GM19467 (cell line): ENCODE data around the gene ARTN.

Source experiments
- ATAC-seq: cut with Tn5 transposase; IDR thresholded peaks from one replicate; pipeline ENCODE4 v1.9.1; 2021; ENCODE audit warnings: mild to moderate bottlenecking, moderate library complexity; ENCODE audit not compliant: unreplicated experiment

The ARTN gene

GRCh38 chr1:43924516-43924915 lies 9.1 kb upstream of the ARTN start:
- ATAC-seq = no peak

GRCh38 chr1:43925846-43926245 lies 7.8 kb upstream of the ARTN start:
- no peak for ATAC-seq

- no peak for ATAC-seq
Observed at GRCh38 chr1:43930168-43930948, 3.2 kb upstream of the ARTN start.

DNA sequence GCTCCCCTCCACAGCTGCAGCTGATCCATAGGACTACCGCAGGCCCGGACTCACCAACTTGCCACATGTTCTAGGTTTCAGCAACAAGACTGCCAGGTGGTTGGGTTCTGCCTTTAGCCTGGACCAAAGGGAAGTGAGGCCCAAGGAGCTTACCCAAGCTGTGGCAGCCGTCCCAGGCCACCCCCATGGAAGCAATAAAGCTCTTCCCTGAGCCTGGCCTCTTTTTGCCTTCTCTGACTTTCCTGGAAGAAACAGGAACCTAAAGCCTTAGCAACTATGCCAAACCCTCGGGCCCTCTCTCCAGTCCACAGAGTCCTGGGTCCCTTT lies 2.7 kb upstream of the ARTN start:
- ATAC-seq = no peak

- ATAC-seq = no peak
Observed at GRCh38 chr1:43931711-43932660, 1.6 kb upstream of the ARTN start.

GRCh38 chr1:43932786-43933385 lies 715 bp upstream of the ARTN start:
- no peak for ATAC-seq

- no peak for ATAC-seq
Observed at GRCh38 chr1:43934101-43934985, 742 bp downstream of the ARTN start.

DNA sequence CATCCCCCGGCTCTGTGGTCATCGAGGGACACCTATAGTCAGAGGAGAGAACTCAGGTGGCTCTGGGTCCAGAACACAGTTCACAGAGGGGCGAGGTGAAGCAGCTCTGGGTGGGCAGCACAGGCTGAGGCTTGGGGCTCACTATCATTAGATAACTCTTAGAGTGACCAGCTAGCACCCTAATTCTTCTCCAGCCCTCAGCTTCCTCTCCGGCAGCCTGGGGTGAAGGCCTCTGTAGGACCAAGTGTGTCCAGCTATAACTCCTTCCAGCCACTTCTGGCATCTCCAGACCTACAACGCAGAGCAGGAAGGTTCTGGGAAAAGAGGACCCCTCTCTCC lies 1.4 kb downstream of the ARTN start:
- ATAC-seq = no peak

- ATAC-seq = no peak
Observed at GRCh38 chr1:43935711-43936427, 2.3 kb downstream of the ARTN start.

- no peak for ATAC-seq
Observed at GRCh38 chr1:43936431-43937151, 3.0 kb downstream of the ARTN start.

DNA sequence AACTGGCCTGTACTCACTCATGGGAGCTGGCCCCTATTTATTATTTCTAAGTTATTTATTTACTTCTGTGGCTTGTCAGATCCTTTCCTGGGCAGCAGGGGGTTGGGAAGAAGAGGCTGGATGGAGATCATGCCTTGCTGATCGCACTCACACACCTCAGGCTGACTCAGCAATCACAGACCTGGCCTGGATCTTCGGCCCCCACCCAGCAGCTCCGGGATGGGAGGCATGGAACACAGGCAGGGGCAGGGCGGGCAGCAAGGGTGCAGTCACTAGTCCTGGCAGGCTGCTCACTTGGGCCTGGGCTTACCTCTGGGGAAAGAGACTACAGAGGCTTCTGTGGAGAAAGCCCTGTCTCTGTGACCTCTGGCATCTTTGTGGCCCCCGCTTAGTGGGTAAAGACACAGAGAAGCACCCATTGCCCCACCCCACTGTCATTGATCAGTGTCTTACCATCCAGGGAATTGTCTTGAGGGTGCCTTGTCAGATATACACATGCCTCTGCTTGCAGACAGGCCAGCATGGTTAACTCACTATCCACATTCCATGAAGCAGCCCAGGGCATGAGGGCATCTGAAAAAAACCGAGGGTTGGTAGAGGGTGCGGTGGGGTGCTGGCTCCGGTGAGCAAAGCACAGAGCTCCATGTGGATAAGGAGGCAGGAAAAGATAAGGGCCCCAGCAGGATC lies 3.7 kb downstream of the ARTN start:
- no peak for ATAC-seq

DNA sequence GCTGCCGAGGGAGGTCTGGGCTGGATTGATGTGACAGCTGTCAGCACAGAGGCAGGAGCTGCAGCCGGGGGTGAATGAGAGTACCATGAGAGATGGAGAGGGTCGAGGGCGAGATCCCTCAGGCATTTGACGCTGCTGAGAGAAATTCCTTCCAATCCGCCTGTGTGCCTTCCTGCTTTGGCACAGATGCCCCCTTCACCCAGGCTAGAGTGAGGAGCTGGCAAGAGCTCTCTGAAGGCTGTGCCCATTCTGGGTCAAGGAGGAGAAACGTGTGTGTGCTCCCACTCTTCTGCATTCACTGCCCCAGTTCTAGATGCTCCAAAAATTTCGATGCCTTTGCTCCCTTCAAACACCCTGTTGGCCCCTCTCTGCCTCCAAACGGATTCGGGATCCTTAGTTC lies 4.8 kb downstream of the ARTN start:
- no peak for ATAC-seq

DNA sequence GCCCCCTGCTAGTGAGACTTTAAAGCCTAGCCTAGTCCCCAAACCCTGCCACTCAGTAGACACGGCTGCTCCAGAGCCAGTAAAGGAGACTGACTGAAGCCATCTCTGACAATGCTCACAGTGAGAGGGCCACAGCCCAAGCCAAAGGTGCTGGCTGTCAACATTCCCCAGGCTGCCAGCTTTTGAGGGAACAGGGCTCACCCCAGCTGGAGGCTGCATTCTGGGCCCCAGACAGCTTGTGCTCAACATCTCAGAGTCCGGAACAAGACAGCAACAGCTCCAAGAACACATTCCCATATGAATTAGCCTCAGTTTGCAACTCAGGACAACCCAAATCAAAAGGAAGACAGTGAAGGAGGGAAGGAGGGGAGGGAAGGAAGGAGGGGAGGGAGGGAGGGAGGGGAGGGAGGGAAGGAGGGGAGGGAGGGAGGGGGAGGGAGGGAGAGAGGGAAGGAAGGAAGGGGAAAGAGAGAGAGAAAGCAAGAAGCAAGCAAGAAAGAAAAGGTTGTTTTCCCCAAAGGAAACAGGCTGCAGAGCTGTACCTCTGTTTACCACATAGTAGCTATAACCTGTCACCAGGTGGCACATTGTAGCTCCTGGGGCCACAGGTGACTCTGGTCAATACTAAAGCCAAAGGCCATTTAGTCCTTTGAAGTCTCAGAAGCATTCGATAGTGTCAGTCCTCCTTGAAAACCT lies 5.4 kb downstream of the ARTN start:
- ATAC-seq = no peak

DNA sequence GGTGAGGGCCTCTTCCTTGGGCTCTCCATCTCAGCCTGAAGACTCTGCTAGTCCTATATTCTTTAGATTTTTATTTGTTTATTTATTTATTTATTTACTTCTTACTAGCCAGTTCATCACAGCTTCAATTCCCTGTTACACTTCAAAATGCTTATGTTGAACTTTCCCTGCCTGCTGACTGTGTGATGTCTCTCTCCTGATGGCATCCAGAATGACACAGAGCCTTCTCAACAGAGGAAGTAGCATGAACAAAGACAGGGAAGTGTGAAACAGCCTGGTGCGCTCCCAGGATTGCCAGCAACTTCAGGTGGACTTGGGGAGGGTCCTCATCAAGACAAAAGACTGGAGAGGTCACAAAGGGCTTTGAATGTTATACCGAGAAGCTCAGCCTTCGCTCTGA lies 8.8 kb downstream of the ARTN start:
- ATAC-seq = no peak

DNA sequence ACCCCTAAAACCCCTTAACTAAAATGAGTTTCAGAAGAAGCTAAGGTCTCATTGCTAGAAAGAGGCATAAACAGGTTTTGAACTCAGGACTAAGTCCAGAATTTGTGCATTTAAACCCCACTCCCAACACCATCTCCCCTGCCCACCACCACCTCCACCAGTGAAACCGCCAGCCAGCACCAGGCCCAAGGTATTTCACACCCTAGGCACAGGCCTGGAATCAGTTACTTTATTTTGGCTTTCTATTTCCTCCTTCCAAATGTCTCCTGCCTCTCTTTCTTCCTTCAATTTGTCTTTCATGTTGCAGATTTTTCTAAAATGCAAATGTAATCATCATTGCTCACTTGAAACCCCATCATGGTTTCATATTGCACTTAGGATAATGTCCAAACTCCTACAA lies 11.3 kb downstream of the ARTN start:
- ATAC-seq = no peak

- no peak for ATAC-seq
Observed at GRCh38 chr1:43945674-43946235, 12.2 kb downstream of the ARTN start.

DNA sequence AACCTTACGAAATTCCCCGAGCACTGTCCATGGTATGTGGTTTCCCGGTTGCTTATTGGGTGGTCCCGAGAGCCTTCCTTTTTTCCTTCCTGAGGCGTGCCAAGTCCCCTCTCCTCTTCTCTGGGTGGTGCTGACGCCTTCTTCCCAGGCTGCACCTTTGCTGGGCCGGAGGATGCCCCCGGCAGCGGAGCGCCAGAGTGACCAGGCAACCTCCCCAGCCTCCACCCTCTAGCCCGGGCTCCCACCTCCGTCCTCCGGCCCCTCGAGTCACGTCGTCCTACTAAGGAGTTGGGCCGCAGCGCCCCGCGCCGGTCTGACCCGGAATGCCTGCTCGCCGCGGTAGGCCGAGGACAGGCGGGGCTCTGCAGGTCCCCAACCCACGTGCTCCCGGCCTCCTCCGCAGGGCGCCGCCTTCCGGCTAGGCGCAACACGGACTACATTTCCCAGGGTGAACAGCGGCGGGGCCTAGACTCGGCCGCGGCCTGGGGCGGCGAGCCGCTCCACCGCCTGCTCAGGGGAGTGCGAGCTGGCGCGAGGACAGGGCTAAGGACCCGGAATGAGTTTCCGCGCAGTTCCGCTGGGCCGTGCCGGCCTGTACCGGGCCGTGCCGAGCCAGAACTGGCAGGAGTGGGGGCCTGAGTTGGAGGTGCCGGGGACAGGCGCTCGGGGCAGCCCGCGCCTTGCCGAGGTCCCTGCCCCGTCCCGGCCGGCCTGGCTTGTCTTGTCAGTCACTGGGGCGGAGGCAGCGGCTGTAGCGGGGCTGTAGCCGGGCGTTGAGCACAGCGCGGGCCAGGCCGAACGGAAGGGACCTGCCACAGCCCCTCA lies 12.8 kb downstream of the ARTN start, which contains the start of gene IPO13:
Gene IPO13, plus strand, starts transcription at position 715 of the 825 bp plus-strand sequence. CDS start 651 bp downstream, outside the sequence.
- peak; percentile 91 for ATAC-seq
